ENCODE results near the gene LIPC.
A peak's percentile ranks its signal among the peaks of the same experiment; 100 is the strongest.

The LIPC gene

DNA sequence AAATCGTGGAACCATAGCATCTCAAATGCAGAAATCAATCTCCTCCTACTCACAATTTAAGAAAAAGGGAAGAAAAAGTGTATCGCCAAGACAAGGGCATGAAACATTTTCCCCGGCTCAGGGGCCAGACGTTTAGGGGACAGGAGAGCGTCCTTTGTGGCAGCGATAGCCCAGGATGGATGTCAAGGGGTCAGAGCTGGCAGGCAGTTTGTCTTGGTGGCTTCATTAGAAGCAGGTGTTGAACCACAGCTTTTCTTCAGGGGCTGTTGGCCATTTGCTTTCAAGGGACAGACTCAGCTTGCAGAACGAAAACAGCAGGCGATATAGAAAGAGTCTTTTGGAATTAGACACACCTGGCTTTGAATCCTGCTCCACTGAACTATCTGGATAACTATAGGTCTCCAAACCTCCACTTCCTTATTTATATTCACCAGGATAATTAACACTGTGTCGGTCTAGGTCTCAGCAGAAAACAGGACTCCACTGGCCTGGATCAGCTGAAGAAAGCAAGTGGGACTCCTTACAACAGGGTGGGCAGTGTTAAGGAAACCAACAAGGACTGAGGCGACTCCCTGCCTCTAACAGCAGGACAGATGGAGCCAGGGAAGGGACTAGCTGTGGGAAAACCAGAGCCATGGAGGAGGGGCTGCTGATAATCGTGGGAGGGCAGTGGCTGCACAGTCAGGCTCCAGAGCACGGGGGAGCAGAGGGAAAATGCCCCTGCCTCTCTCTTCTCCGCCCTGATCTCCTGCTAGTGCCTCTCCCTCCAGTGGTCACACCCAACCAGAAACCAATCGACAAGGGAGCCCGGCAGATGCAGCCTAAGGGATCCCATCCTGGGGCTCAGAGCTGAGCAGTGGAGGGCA lies 123.6 kb downstream of the LIPC start:
- peak in 1 of 42 donors; percentile 40 for DNase-seq
- intact Hi-C loops (cut with DNase I) = no loop called here

GRCh38 chr15:58556028-58556361 lies 124.2 kb downstream of the LIPC start:
- intact Hi-C loops (cut with DNase I) = no loop called here

DNA sequence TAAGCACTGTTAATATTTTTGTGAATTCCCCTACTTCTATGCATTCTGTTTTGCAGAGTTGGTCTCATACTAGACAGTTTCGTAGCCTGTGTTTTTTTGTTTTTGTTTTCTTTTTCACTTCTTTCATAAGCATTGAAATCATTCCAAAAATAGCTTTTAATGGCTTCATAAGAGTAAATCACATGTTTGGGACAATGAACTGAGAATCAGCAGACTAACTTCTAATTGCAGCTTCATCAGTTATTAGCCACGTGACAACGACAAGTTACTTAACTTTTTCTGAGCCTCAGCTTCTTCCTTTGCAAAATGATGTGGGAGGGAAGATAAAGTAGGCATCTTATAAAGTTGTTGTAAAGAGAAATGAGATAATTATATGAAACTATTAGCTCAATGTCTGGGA lies 124.8 kb downstream of the LIPC start:
- intact Hi-C loops (cut with DNase I) = no loop called here
- DNase-seq = peak in 2 of 42 donors; percentile 11 to 59

More at GRCh38 chr15:58556028-58556361, 124.2 kb downstream of the LIPC start:
- DNase-seq = peak in 1 of 42 donors; percentile 23

GRCh38 chr15:58558777-58559176 lies 127.0 kb downstream of the LIPC start:
- intact Hi-C loops (cut with DNase I) = no loop called here
- DNase-seq = peak in 1 of 42 donors; percentile 13

GRCh38 chr15:58559904-58560588 lies 128.3 kb downstream of the LIPC start:
- no peak for DNase-seq
- intact Hi-C loops (cut with DNase I) = no loop called here

- DNase-seq = no peak
- intact Hi-C loops (cut with DNase I) = no loop called here
Measured at GRCh38 chr15:58561321-58561720, 129.5 kb downstream of the LIPC start.

- intact Hi-C loops (cut with DNase I) = no loop called here
- DNase-seq = peak in 3 of 42 donors; percentile 3 to 34 (median 17)
Measured at GRCh38 chr15:58562135-58562534, 130.3 kb downstream of the LIPC start.

DNA sequence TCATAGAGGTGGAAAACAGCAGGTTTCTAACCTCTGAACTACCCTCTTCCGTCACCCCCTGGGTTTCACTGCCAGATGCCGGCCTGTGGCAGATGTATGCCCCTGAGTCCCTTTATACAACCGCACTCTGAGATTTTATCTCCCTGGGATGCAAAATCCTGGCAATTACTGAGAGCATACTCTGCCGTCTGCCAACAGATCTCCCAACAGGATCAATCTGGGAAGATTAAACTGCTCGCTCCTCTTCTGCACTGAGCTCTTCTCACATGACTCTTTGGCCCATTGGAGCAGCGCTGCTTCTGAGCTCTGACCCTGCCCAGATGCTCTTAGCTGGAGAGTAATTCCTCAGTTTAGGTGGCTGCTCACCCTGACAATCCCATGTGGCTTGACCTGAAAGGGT lies 133.2 kb downstream of the LIPC start:
- intact Hi-C loops (cut with DNase I) = no loop called here
- peak in 3 of 42 donors; percentile 7 to 31 (median 14) for DNase-seq

GRCh38 chr15:58565619-58566018 lies 133.8 kb downstream of the LIPC start:
- DNase-seq = peak in 1 of 42 donors; percentile 1
- intact Hi-C loops (cut with DNase I) = no loop called here

DNA sequence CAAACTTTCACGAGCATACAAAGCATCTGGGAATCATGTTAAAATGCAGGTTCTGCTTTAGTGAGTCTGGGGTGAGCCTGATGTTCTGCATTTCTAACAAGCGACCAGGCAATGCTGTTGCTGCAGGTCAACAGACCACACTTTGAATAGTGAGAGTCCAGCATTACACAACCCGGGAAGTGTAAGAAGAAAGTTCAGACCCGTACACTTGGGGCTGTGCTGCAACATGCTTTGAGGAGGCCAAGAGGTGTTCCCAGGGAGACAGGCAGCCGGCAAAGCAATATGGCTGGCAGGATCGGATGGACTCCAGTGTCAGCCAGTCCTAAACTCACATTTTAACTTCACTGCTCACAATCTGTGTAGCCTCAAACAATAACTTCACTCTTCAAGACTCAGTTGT lies 134.2 kb downstream of the LIPC start:
- intact Hi-C loops (cut with DNase I) = no loop called here
- DNase-seq = peak in 3 of 42 donors; percentile 13 to 34 (median 17)

- intact Hi-C loops (cut with DNase I) = no loop called here
- peak in 11 of 42 donors; percentile 30 to 63 (median 36) for DNase-seq
Measured at GRCh38 chr15:58568157-58568571, 136.4 kb downstream of the LIPC start.

- intact Hi-C loops (cut with DNase I) = no loop called here
- DNase-seq = peak in 1 of 42 donors; percentile 7
Measured at GRCh38 chr15:58569455-58569854, 137.7 kb downstream of the LIPC start.

GRCh38 chr15:58571491-58571890 lies 139.7 kb downstream of the LIPC start:
- intact Hi-C loops (cut with DNase I) = no loop called here
- peak in 1 of 42 donors; percentile 23 for DNase-seq

- peak in 1 of 42 donors; percentile 20 for DNase-seq
- intact Hi-C loops (cut with DNase I) = no loop called here
Measured at GRCh38 chr15:58572521-58572920, 140.7 kb downstream of the LIPC start.

DNA sequence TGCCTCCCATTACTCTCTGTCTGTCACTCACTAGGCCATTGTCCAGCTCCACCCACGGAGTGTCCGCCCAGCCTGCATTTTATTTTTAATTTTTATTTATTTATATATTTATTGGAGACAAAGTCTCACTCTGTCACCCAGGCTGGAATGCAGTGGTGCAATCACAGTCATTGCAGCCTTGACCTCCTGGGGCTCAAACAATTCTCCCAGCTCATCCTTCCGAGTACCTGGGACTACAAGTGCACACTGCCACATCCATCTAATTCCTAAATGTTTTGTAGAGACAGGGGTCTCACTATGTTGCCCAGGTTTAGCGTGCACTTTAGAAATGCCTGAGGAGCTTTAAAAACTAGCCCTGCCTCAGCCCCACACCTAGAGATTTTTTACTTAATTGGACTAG lies 141.5 kb downstream of the LIPC start:
- intact Hi-C loops (cut with DNase I) = no loop called here
- peak in 1 of 42 donors; percentile 15 for DNase-seq

GRCh38 chr15:58574631-58575030 lies 142.8 kb downstream of the LIPC start:
- intact Hi-C loops (cut with DNase I) = no loop called here
- DNase-seq = no peak

DNA sequence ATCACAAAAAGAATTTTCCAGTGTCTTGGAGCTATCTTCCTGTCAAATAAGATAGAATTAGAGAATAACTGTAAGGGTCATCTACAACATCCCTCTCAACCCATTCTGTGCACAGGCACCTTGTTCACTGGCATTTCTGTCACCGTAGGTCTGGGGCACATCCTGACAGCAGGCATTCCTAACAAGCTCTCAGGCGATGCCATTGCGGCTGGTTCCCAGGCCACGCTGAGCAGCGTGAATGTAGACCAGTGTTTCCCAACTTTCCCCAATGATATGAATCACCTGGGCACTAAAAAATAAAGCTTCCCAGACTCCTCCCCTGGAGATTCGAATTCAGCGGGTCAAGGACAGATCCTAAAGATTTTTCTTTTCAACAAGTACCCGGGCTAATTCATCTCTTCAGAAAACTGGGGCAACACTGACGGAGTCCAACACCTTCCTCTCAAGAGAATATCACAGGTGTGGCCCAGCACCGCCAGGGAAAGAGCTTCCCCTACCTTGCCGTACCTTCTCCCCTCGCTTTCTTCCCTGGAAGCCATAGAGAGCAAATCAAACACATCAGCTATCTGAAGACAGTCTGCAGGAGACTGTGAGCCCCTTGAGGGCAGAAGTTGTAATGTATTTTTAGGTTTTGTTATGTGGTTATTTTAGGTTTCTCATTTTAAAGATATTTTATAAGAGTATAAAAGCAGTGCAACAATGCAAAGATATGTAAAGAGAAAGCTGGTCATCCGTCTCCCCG lies 143.4 kb downstream of the LIPC start:
- intact Hi-C loops (cut with DNase I) = no loop called here
- DNase-seq = no peak

- intact Hi-C loops (cut with DNase I) = no loop called here
Measured at GRCh38 chr15:58576657-58577056, 144.9 kb downstream of the LIPC start.

DNA sequence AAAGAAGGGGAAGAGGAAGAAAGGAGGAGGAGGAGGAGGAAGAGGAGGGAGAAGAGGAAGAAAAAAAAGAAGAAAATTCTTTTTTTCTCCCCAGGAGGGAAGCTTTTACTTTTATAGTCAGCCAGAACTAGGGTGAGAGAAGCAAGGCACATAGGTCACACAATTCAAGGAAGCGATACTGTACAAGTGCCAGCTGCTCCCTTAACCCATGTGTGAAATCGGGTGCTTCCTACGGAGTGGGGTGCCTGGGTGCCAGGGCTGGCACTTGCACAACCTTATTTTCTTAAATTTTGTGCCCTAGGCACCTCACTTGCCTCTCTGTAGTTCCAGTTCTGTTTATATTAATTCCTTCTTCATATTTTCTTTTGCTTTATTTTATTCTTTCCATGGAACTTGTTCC lies 150.4 kb downstream of the LIPC start:
- intact Hi-C loops (cut with DNase I) = no loop called here
- DNase-seq = peak in 2 of 42 donors; percentile 17 to 20

More at GRCh38 chr15:58576657-58577056, 144.9 kb downstream of the LIPC start:
- no peak for DNase-seq

Measured in head of caudate nucleus (tissue), 42 donors.